GM12891 (cell line): ENCODE data around the gene CXCR5.
A peak's percentile ranks its signal among the peaks of the same experiment; 100 is the strongest.

ENCODE experiments used
- DNase-seq: peaks from one replicate; pipeline ENCODE4 v3.0.0; 2011; ENCODE audit warnings: low spot score; ENCODE audit not compliant: insufficient read length
- FAIRE-seq: peaks from 2 replicates; lab custom pipeline; 2011; peaks lifted over from hg19 to GRCh38; lab: Jason Lieb, UNC
- PAX5 ChIP-seq: IDR thresholded peaks from 2 replicates; pipeline ENCODE4 v1.6.1; 2011; ENCODE audit warnings: low read length, moderate library complexity, mild to moderate bottlenecking; ENCODE audit not compliant: insufficient read depth, severe bottlenecking
- POLR2A ChIP-seq: IDR thresholded peaks from 2 replicates; pipeline ENCODE4 v1.6.1; 2011; ENCODE audit warnings: low read depth, low read length, control low read depth
- POLR2AphosphoS5 ChIP-seq: IDR thresholded peaks from 2 replicates; pipeline ENCODE4 v1.6.1; 2011; ENCODE audit warnings: low read depth, low read length, control low read depth
- POU2F2 ChIP-seq: IDR thresholded peaks from 2 replicates; pipeline ENCODE4 v1.6.1; 2011; ENCODE audit warnings: low read depth, mild to moderate bottlenecking, control low read depth, low read length, moderate library complexity
- SPI1 ChIP-seq: IDR thresholded peaks from 2 replicates; pipeline ENCODE4 v1.6.1; 2011; ENCODE audit warnings: low read depth, low read length, control low read depth
- TAF1 ChIP-seq: IDR thresholded peaks from 2 replicates; pipeline ENCODE4 v1.6.1; 2011; ENCODE audit warnings: low read depth, low read length, control low read depth

The CXCR5 gene

GRCh38 chr11:118846181-118846935 lies 37.3 kb upstream of the CXCR5 start:
- no peak for DNase-seq
- no peak for TF ChIP-seq PAX5
- no peak for TF ChIP-seq SPI1
- no peak for TF ChIP-seq TAF1
- no peak for TF ChIP-seq POLR2A
- TF ChIP-seq POLR2AphosphoS5, result no peak
- TF ChIP-seq POU2F2, result no peak
- no peak for FAIRE-seq

GRCh38 chr11:118849825-118850224 lies 33.9 kb upstream of the CXCR5 start:
- TF ChIP-seq PAX5, result no peak
- TF ChIP-seq SPI1, result no peak
- TF ChIP-seq POLR2A, result no peak
- FAIRE-seq (no peak), DNase-seq (no peak)

- DNase-seq (peak; percentile 48), FAIRE-seq (peak; percentile 99)
- no peak for TF ChIP-seq POLR2AphosphoS5
- TF ChIP-seq POU2F2, result peak; percentile 52; the same call in 1 of the 2 replicates
- TF ChIP-seq SPI1, result peak; percentile 52; the same call in 1 of the 2 replicates
- TF ChIP-seq PAX5, result peak; percentile 18
- TF ChIP-seq TAF1, result no peak
- peak; percentile 45; the same call in 1 of the 2 replicates for TF ChIP-seq POLR2A
Observed at GRCh38 chr11:118851970-118852369, 31.7 kb upstream of the CXCR5 start.

GRCh38 chr11:118853678-118854077 lies 30.0 kb upstream of the CXCR5 start:
- no peak for DNase-seq
- FAIRE-seq, result no peak
- no peak for TF ChIP-seq SPI1
- TF ChIP-seq PAX5, result no peak
- TF ChIP-seq POLR2AphosphoS5, result no peak
- no peak for TF ChIP-seq POLR2A
- TF ChIP-seq POU2F2, result no peak
- TF ChIP-seq TAF1, result no peak

- TF ChIP-seq TAF1 (no peak), POU2F2 (no peak), POLR2A (no peak)
- FAIRE-seq (peak; percentile 55), DNase-seq (no peak)
Observed at GRCh38 chr11:118856314-118856713, 27.4 kb upstream of the CXCR5 start.

- DNase-seq (no peak), FAIRE-seq (no peak)
- TF ChIP-seq PAX5, result no peak
- 0 out of 2 replicates have a peak, but pooled peaks have one; percentile 1 for TF ChIP-seq SPI1
- no peak for TF ChIP-seq TAF1
- TF ChIP-seq POLR2AphosphoS5, result no peak
- TF ChIP-seq POU2F2, result no peak
- TF ChIP-seq POLR2A, result no peak
Observed at GRCh38 chr11:118857385-118857784, 26.3 kb upstream of the CXCR5 start.

- DNase-seq (no peak), FAIRE-seq (peak; percentile 45)
- TF ChIP-seq TAF1 (no peak), PAX5 (no peak), POU2F2 (no peak), POLR2AphosphoS5 (no peak), SPI1 (no peak), POLR2A (no peak)
Observed at GRCh38 chr11:118859973-118860372, 23.7 kb upstream of the CXCR5 start.

- TF ChIP-seq PAX5 (no peak), SPI1 (no peak), POLR2A (no peak), POLR2AphosphoS5 (no peak), TAF1 (no peak), POU2F2 (no peak)
- FAIRE-seq, result no peak
- DNase-seq, result no peak
Observed at GRCh38 chr11:118868659-118869058, 15.0 kb upstream of the CXCR5 start.

- no peak for DNase-seq
- TF ChIP-seq POLR2AphosphoS5, result no peak
- peak; percentile 99 for TF ChIP-seq POU2F2
- TF ChIP-seq PAX5, result peak; percentile 97
- TF ChIP-seq SPI1, result no peak
- FAIRE-seq, result peak; percentile 98
Observed at GRCh38 chr11:118870396-118871343, 13.0 kb upstream of the CXCR5 start.
